ENCODE measurements around the gene GNAZ.

The GNAZ gene

GRCh38 chr22:23140385-23140784 lies 70.1 kb downstream of the GNAZ start:
- H3K4me3 ChIP-seq (replicated peaks; ENCODE audit: low read depth, low read length) = no peak overlapping the region
- TF ChIP-seq CTCF (IDR thresholded peaks at IDR 0.05; ENCODE audit: low read depth, low read length, missing control alignments) = no peak
- no peak for DNase-seq (ENCODE audit: extremely low read depth, low read depth)

- no peak for DNase-seq (ENCODE audit: extremely low read depth, low read depth)
- TF ChIP-seq CTCF (IDR thresholded peaks at IDR 0.05; ENCODE audit: low read depth, low read length, missing control alignments) = no peak
- no peak overlapping the region for H3K4me3 ChIP-seq (replicated peaks; ENCODE audit: low read depth, low read length)
Observed at GRCh38 chr22:23142546-23143105, 72.3 kb downstream of the GNAZ start.

GRCh38 chr22:23143119-23143518 lies 72.8 kb downstream of the GNAZ start:
- DNase-seq (ENCODE audit: extremely low read depth, low read depth) = no peak
- H3K4me3 ChIP-seq (replicated peaks; ENCODE audit: low read depth, low read length) = no peak overlapping the region
- no peak for TF ChIP-seq CTCF (IDR thresholded peaks at IDR 0.05; ENCODE audit: low read depth, low read length, missing control alignments)

GRCh38 chr22:23144432-23144831 lies 74.1 kb downstream of the GNAZ start:
- no peak for DNase-seq (ENCODE audit: extremely low read depth, low read depth)
- no peak for TF ChIP-seq CTCF (IDR thresholded peaks at IDR 0.05; ENCODE audit: low read depth, low read length, missing control alignments)
- no peak overlapping the region for H3K4me3 ChIP-seq (replicated peaks; ENCODE audit: low read depth, low read length)

- no peak for TF ChIP-seq CTCF (IDR thresholded peaks at IDR 0.05; ENCODE audit: low read depth, low read length, missing control alignments)
- peak within 1 kb of the TSS; percentile 79 for H3K4me3 ChIP-seq (replicated peaks; ENCODE audit: low read depth, low read length)
- peak; percentile 97 for DNase-seq (ENCODE audit: extremely low read depth, low read depth)
Observed at GRCh38 chr22:23144932-23145877, 74.9 kb downstream of the GNAZ start, which contains the start of gene RAB36. Gene RAB36, plus strand, starts transcription at chr22:23145477. Its CDS starts 1,140 bp downstream, at chr22:23146617.

- no peak for DNase-seq (ENCODE audit: extremely low read depth, low read depth)
- H3K4me3 ChIP-seq (replicated peaks; ENCODE audit: low read depth, low read length) = peak overlapping the region; percentile 79
- no peak for TF ChIP-seq CTCF (IDR thresholded peaks at IDR 0.05; ENCODE audit: low read depth, low read length, missing control alignments)
Observed at GRCh38 chr22:23145878-23146470, 75.7 kb downstream of the GNAZ start.
